Mesenchymal stem cell (in vitro differentiated cells and primary cell): ENCODE results near the gene STK10.

Experiments
- DNase-seq: peaks from one replicate; pipeline ENCODE4 v3.0.0-alpha.2; 2013
- H2AFZ ChIP-seq: one replicate; pipeline ENCODE4 v1.6.1; 2013; ENCODE audit warnings: low read depth, mild to moderate bottlenecking, control low read depth, inconsistent platforms, low read length, moderate library complexity
- H2AK5ac ChIP-seq: 2 replicates; pipeline ENCODE4 v1.6.1; 2013; ENCODE audit warnings: low read length, moderate library complexity, mild to moderate bottlenecking, inconsistent platforms; ENCODE audit not compliant: severe bottlenecking
- H2BK120ac ChIP-seq: one replicate; pipeline ENCODE4 v1.6.1; 2013; ENCODE audit warnings: low read depth, mild to moderate bottlenecking, inconsistent platforms, low read length, moderate library complexity
- H2BK12ac ChIP-seq, 2 experiments: one replicate each; pipeline ENCODE4 v1.6.1; 2013; ENCODE audit warnings: inconsistent platforms in 2 of 2, low read length in 2 of 2, mild to moderate bottlenecking in 2 of 2, moderate library complexity in 2 of 2, control low read depth in 1 of 2
- H2BK15ac ChIP-seq: one replicate; pipeline ENCODE4 v1.6.1; 2013; ENCODE audit warnings: mild to moderate bottlenecking, low read depth, inconsistent platforms; ENCODE audit not compliant: poor library complexity, severe bottlenecking
- H2BK5ac ChIP-seq: 2 replicates; pipeline ENCODE4 v1.6.1; 2013; ENCODE audit warnings: low read depth, mild to moderate bottlenecking, low read length, control low read depth, inconsistent platforms; ENCODE audit not compliant: poor library complexity, severe bottlenecking
- H3K14ac ChIP-seq, 2 experiments: one replicate each; pipeline ENCODE4 v1.6.1; 2013; ENCODE audit warnings: inconsistent platforms in 2 of 2, low read length in 2 of 2, control low read depth in 1 of 2, mild to moderate bottlenecking in 1 of 2, moderate library complexity in 1 of 2
- H3K18ac ChIP-seq, 2 experiments: one replicate each; pipeline ENCODE4 v1.6.1; 2013; ENCODE audit warnings: inconsistent platforms in 2 of 2, low read length in 2 of 2, control low read depth in 1 of 2, low read depth in 1 of 2, mild to moderate bottlenecking in 1 of 2
- H3K23ac ChIP-seq, 2 experiments: one replicate each; pipeline ENCODE4 v1.6.1; 2013; ENCODE audit warnings: inconsistent platforms in 2 of 2, low read length in 2 of 2, mild to moderate bottlenecking in 2 of 2, moderate library complexity in 2 of 2, control low read depth in 1 of 2
- H3K27ac ChIP-seq: 2 replicates; pipeline ENCODE4 v1.5.1; 2013; ENCODE audit warnings: mild to moderate bottlenecking, moderate library complexity, low read length, control low read depth, inconsistent platforms; ENCODE audit not compliant: poor library complexity, severe bottlenecking
- H3K27me3 ChIP-seq, 2 experiments: 2 replicates each; pipeline versions ENCODE4 v1.6.1 to v1.7.0; 2013; ENCODE audit warnings: low read length in 2 of 2, mild to moderate bottlenecking in 2 of 2, moderate library complexity in 2 of 2, control low read depth in 1 of 2, inconsistent platforms in 1 of 2; ENCODE audit not compliant: control insufficient read depth in 1 of 2, insufficient read depth in 1 of 2
- H3K36me3 ChIP-seq, 2 experiments: 2 replicates each; pipeline versions ENCODE4 v1.6.1 to v1.7.0; 2013; ENCODE audit warnings: low read length in 2 of 2, control low read depth in 1 of 2, inconsistent platforms in 1 of 2, low read depth in 1 of 2, mild to moderate bottlenecking in 1 of 2; ENCODE audit not compliant: insufficient read depth in 2 of 2, control insufficient read depth in 1 of 2
- H3K4ac ChIP-seq, 2 experiments: one replicate each; pipeline ENCODE4 v1.6.1; 2013; ENCODE audit warnings: inconsistent platforms in 2 of 2, low read length in 2 of 2, mild to moderate bottlenecking in 2 of 2, moderate library complexity in 2 of 2, control low read depth in 1 of 2, low read depth in 1 of 2
- H3K4me1 ChIP-seq: 2 replicates; pipeline ENCODE4 v1.6.1; 2013; ENCODE audit warnings: low read depth, low read length, control low read depth; ENCODE audit not compliant: control insufficient read depth, insufficient read depth
- H3K4me2 ChIP-seq: 2 replicates; pipeline ENCODE4 v1.6.1; 2013; ENCODE audit warnings: low read length, mild to moderate bottlenecking, inconsistent platforms; ENCODE audit not compliant: poor library complexity, severe bottlenecking
- H3K4me3 ChIP-seq, 2 experiments: 2 replicates each; pipeline versions ENCODE4 v1.5.1 to v1.7.0; 2013; ENCODE audit warnings: low read length in 2 of 2, mild to moderate bottlenecking in 2 of 2, control low read depth in 1 of 2, low read depth in 1 of 2; ENCODE audit not compliant: insufficient read depth in 1 of 2
- H3K79me1 ChIP-seq: replicated peaks from 2 replicates; pipeline ENCODE4 v1.6.1; 2013; ENCODE audit warnings: mild to moderate bottlenecking, control low read depth, low read length, inconsistent platforms; ENCODE audit not compliant: poor library complexity, severe bottlenecking
- H3K9ac ChIP-seq: 2 replicates; pipeline ENCODE4 v1.7.0; 2013; ENCODE audit warnings: mild to moderate bottlenecking, low read length, moderate library complexity
- H3K9me3 ChIP-seq: 2 replicates; pipeline ENCODE4 v1.7.0; 2013; ENCODE audit warnings: mild to moderate bottlenecking, low read length; ENCODE audit not compliant: control insufficient read depth
- H4K8ac ChIP-seq: one replicate; pipeline ENCODE4 v1.6.1; 2013; ENCODE audit warnings: inconsistent platforms, mild to moderate bottlenecking, low read length, moderate library complexity
- H4K91ac ChIP-seq: one replicate; pipeline ENCODE4 v1.6.1; 2013; ENCODE audit warnings: mild to moderate bottlenecking, low read length, inconsistent platforms
- WGBS: methylation state at CpG from one replicate; pipeline ENCODE4 v1.1.7; 2013; ENCODE audit warnings: mixed read lengths; 5-methylcytosine and 5-hydroxymethylcytosine counted together

The STK10 gene

DNA sequence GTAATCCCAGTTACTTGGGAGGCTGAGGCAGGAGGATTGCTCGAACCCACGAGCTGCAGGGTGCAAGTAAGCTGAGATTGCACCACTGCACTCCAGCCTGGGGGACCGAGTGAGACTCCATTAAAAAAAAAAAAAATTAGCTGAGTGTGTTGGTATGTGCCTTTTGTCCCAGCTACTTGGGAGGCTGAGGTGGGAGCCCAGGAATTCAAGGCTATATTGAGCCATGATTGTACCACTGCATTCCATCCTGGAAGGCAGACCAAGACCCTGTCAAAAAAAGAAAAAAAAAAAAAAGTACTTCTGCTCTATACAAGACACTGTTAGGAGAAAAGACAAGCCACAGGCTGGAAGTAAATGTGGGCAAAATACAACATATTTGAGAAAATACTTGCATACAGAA is 113.1 kb downstream of the STK10 start:
- Histone ChIP-seq H4K91ac (no peak overlapping the region), H3K9ac (no peak overlapping the region), H2AK5ac (no peak overlapping the region), H3K27ac (no peak overlapping the region), H3K4me2 (no peak overlapping the region), H3K14ac (no peak overlapping the region), H4K8ac (no peak overlapping the region), H2BK120ac (no peak overlapping the region), H3K4ac (no peak overlapping the region), H3K4me1 (peaks cover 16% of the 10 kb centered on the region), H2BK5ac (no peak overlapping the region), H3K4me3 (no peak overlapping the region), H3K18ac (no peak overlapping the region), H3K23ac (no peak overlapping the region), H2BK12ac (no peak overlapping the region), H3K27me3 (no peaks in the 10 kb centered on the region), H3K9me3 (no peaks in the 10 kb centered on the region), H3K79me1 (peaks cover 8% of the 10 kb centered on the region), H2BK15ac (no peak overlapping the region), H2AFZ (no peak overlapping the region), H3K36me3 (peaks cover 11 to 49% of the 10 kb centered on the region in 2 experiments)
- 77% methylated on average over 3 of the region's 3 CpGs for WGBS
- no peak for DNase-seq

DNA sequence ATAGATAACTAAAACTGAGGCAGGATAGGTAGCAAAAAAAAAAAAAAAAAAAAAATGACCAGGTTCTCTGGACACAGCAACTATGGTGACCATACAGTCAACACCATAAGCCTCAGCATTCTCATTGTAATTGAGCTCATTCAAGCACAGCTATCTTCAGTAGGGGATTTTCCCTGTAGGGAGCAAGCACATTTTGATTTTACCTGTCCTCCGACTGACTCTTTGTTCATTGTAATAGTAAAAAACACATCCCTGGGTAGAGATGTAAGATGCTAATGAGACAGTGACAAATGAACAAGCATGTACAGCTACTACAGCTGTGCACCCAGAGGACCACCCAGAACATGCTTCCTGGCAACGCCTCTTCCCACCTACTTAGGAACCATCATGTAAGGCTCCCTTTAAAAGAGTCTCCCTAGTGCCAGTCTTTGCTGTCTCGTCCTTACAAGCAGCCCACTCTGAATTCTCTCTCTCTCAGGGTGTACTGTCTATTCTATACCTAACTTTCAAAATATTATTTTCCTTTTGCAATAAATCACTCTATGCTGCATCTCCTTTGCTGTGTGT is 116.6 kb downstream of the STK10 start:
- peaks cover 10 to 39% of the 10 kb centered on the region in 2 experiments for H3K36me3 ChIP-seq
- no peaks in the 10 kb centered on the region for H3K27me3 ChIP-seq
- H3K79me1 ChIP-seq: peaks cover 8% of the 10 kb centered on the region
- no peak overlapping the region for H3K4ac ChIP-seq
- H3K14ac ChIP-seq: no peak overlapping the region
- H2BK120ac ChIP-seq: no peak overlapping the region
- no peak overlapping the region for H2AK5ac ChIP-seq
- WGBS: 93% methylated on average over 2 of the region's 3 CpGs
- no peaks in the 10 kb centered on the region for H3K9me3 ChIP-seq
- no peaks in the 10 kb centered on the region for H3K4me1 ChIP-seq
- H2BK12ac ChIP-seq: no peak overlapping the region
- H4K8ac ChIP-seq: no peak overlapping the region
- H3K4me3 ChIP-seq: no peak overlapping the region
- no peak overlapping the region for H2AFZ ChIP-seq
- H3K27ac ChIP-seq: no peak overlapping the region
- H3K4me2 ChIP-seq: no peak overlapping the region
- no peak overlapping the region for H4K91ac ChIP-seq
- no peak overlapping the region for H3K9ac ChIP-seq
- H3K23ac ChIP-seq: peak overlapping the region in 1 of 2 experiments; percentile 51
- H2BK5ac ChIP-seq: no peak overlapping the region
- no peak for DNase-seq
- no peak overlapping the region for H2BK15ac ChIP-seq
- no peak overlapping the region for H3K18ac ChIP-seq

GRCh38 chr5:172065431-172066065 is 122.5 kb downstream of the STK10 start:
- Histone ChIP-seq H3K36me3 (peaks cover 43 to 49% of the 10 kb centered on the region in 2 experiments), H2BK12ac (no peak overlapping the region), H2BK120ac (no peak overlapping the region), H4K8ac (no peak overlapping the region), H3K23ac (no peak overlapping the region), H3K9ac (no peak overlapping the region), H3K27me3 (no peaks in the 10 kb centered on the region), H3K18ac (no peak overlapping the region), H4K91ac (no peak overlapping the region), H3K4me3 (no peak overlapping the region), H2BK5ac (no peak overlapping the region), H3K4me1 (no peaks in the 10 kb centered on the region), H3K79me1 (peaks cover 15% of the 10 kb centered on the region), H3K4ac (no peak overlapping the region), H2BK15ac (no peak overlapping the region), H3K9me3 (no peaks in the 10 kb centered on the region), H2AK5ac (no peak overlapping the region), H2AFZ (no peak overlapping the region), H3K14ac (peak overlapping the region in 1 of 2 experiments; percentile 3), H3K27ac (no peak overlapping the region), H3K4me2 (no peak overlapping the region)
- no peak for DNase-seq
- WGBS: 94% methylated on average over 7 of the region's 7 CpGs

- H3K4me3 ChIP-seq: no peak overlapping the region
- H3K27me3 ChIP-seq: no peaks in the 10 kb centered on the region
- H3K36me3 ChIP-seq: peaks cover 51 to 54% of the 10 kb centered on the region in 2 experiments
- H3K9ac ChIP-seq: no peak overlapping the region
- no peak overlapping the region for H2BK12ac ChIP-seq
- no peak overlapping the region for H3K4me2 ChIP-seq
- no peak overlapping the region for H3K23ac ChIP-seq
- H3K79me1 ChIP-seq: peaks cover 18% of the 10 kb centered on the region
- 96% methylated on average over 9 of the region's 9 CpGs for WGBS
- no peak overlapping the region for H3K14ac ChIP-seq
- no peak overlapping the region for H4K91ac ChIP-seq
- H3K27ac ChIP-seq: no peak overlapping the region
- no peak overlapping the region for H3K18ac ChIP-seq
- no peak for DNase-seq
- no peaks in the 10 kb centered on the region for H3K9me3 ChIP-seq
- no peak overlapping the region for H2AK5ac ChIP-seq
- H3K4ac ChIP-seq: no peak overlapping the region
- H2AFZ ChIP-seq: no peak overlapping the region
- no peak overlapping the region for H2BK15ac ChIP-seq
- H3K4me1 ChIP-seq: no peaks in the 10 kb centered on the region
- H2BK120ac ChIP-seq: no peak overlapping the region
- no peak overlapping the region for H2BK5ac ChIP-seq
- H4K8ac ChIP-seq: no peak overlapping the region
Observed at GRCh38 chr5:172064766-172065165, 123.3 kb downstream of the STK10 start.
